SKM-1 (cell line): ENCODE results near the gene FAM193B.
"Not testable (repeated sequence)": the region's sequence is repeated elsewhere in the genome, so short reads cannot be mapped to it uniquely, and the experiment has no call there.

Experiments
- DNase-seq: peaks from one replicate; lab custom pipeline; 2025; ENCODE audit not compliant: unreplicated experiment; lab: John Stamatoyannopoulos, UW

FAM193B gene

GRCh38 chr5:177538876-177539275, 15.5 kb downstream of the FAM193B start:
- no peak for DNase-seq

GRCh38 chr5:177537389-177538361, 16.7 kb downstream of the FAM193B start:
- no peak for DNase-seq

- DNase-seq = no peak
Observed at GRCh38 chr5:177536386-177536785, 18.0 kb downstream of the FAM193B start.

GRCh38 chr5:177535125-177535524, 19.2 kb downstream of the FAM193B start:
- no peak for DNase-seq

- DNase-seq = not testable (repeated sequence)
Observed at GRCh38 chr5:177534433-177534832, 19.9 kb downstream of the FAM193B start.

GRCh38 chr5:177531209-177531940, 23.0 kb downstream of the FAM193B start:
- no peak for DNase-seq

- DNase-seq = no peak
Observed at GRCh38 chr5:177530638-177531037, 23.7 kb downstream of the FAM193B start.

GRCh38 chr5:177529247-177530203, 24.8 kb downstream of the FAM193B start:
- no peak for DNase-seq

GRCh38 chr5:177528631-177529030, 25.7 kb downstream of the FAM193B start:
- no peak for DNase-seq

- no peak for DNase-seq
Observed at GRCh38 chr5:177527595-177527994, 26.8 kb downstream of the FAM193B start.

GRCh38 chr5:177526791-177527190, 27.6 kb downstream of the FAM193B start:
- no peak for DNase-seq

- DNase-seq = no peak
Observed at GRCh38 chr5:177526191-177526590, 28.2 kb downstream of the FAM193B start.

- no peak for DNase-seq
Observed at GRCh38 chr5:177524941-177525655, 29.3 kb downstream of the FAM193B start.

GRCh38 chr5:177524539-177524900, 29.8 kb downstream of the FAM193B start:
- no peak for DNase-seq

GRCh38 chr5:177523711-177524538, 30.4 kb downstream of the FAM193B start:
- no peak for DNase-seq

GRCh38 chr5:177520916-177521513, 33.3 kb downstream of the FAM193B start:
- DNase-seq = no peak

GRCh38 chr5:177520271-177520670, 34.1 kb downstream of the FAM193B start:
- no peak for DNase-seq

- no peak for DNase-seq
Observed at GRCh38 chr5:177519463-177520235, 34.7 kb downstream of the FAM193B start.
